Peyer's patch (tissue), 4 donors: ENCODE measurements around the gene MREG. TPM values are rescaled to one million over a fixed set of nuclear protein-coding genes. Genes with fewer than 3 reads are reported as not detected.

Experiments used
- DNase-seq, 3 donors: peaks; one replicate each; pipeline ENCODE4 v3.0.0-alpha.2; 2017 to 2019
- H3K27ac ChIP-seq, 4 donors: fragments of 200-600 bp; sonication (generic); one replicate each; pipeline ENCODE4 v1.5.1; 2016 to 2019
- H3K27me3 ChIP-seq, 2 donors: fragments of 200-600 bp; sonication (generic); one replicate each; pipeline ENCODE4 v1.5.1; 2019
- H3K36me3 ChIP-seq, 3 donors: fragments of 200-600 bp; sonication (generic); one replicate each; pipeline ENCODE4 v1.5.1; 2016 to 2019
- H3K4me1 ChIP-seq, 4 donors: fragments of 200-600 bp; sonication (generic); one replicate each; pipeline ENCODE4 v1.5.1; 2016 to 2019
- H3K4me3 ChIP-seq, 4 donors: fragments of 200-600 bp; sonication (generic); 1 replicate in 3 of 4; 2 replicates in 1 of 4; pipeline ENCODE4 v1.5.1; 2016 to 2019; ENCODE audit warnings: mild to moderate bottlenecking in 1 of 4
- H3K9me3 ChIP-seq, 4 donors: fragments of 200-600 bp; sonication (generic); one replicate each; pipeline ENCODE4 v1.5.1; 2016 to 2019; ENCODE audit warnings: mild to moderate bottlenecking in 1 of 4
- CTCF ChIP-seq, 6 experiments: fragments of 450-650 bp in 4 of 6; fragments of 200-600 bp in 2 of 6; sonication (generic) in 1 of 6; IDR thresholded peaks; one replicate each; pipeline ENCODE4 v1.5.1; 2017 to 2019; ENCODE audit warnings: antibody characterized with exemption in 6 of 6, mild to moderate bottlenecking in 3 of 6, moderate library complexity in 1 of 6
- POLR2A ChIP-seq, 2 donors: fragments of 450-650 bp; IDR thresholded peaks; one replicate each; pipeline ENCODE4 v1.5.1; 2017; ENCODE audit warnings: antibody characterized with exemption in 2 of 2, mild to moderate bottlenecking in 2 of 2, moderate library complexity in 2 of 2
- total RNA-seq, 4 donors: library from RNA; depleted of rRNA; stranded (reverse); fragments of >200 nt; gene quantifications; one replicate each; pipeline ENCODE4 v1.1.0, GENCODE V29; 2016

Gene MREG
- total RNA-seq, 4 donors from 2014 or later: 6.2 to 10.7 (median 7.2) TPM

- Histone ChIP-seq H3K27me3 (no peaks in the 10 kb centered on the region), H3K27ac (no peak overlapping the region), H3K4me3 (no peak overlapping the region), H3K4me1 (no peaks in the 10 kb centered on the region), H3K36me3 (peaks cover 0 to 55% (median 0%) of the 10 kb centered on the region in 3 donors), H3K9me3 (no peaks in the 10 kb centered on the region)
- TF ChIP-seq CTCF (IDR thresholded peaks at IDR 0.05) (no peak), POLR2A (IDR thresholded peaks at IDR 0.05) (no peak)
- no peak for DNase-seq
These were observed 30.6 kb upstream of the MREG start for GRCh38 chr2:216043949-216044348.

- Histone ChIP-seq H3K27me3 (no peaks in the 10 kb centered on the region), H3K36me3 (peaks cover 0 to 55% (median 0%) of the 10 kb centered on the region in 3 donors), H3K4me3 (no peak overlapping the region), H3K27ac (no peak overlapping the region), H3K9me3 (no peaks in the 10 kb centered on the region), H3K4me1 (no peaks in the 10 kb centered on the region)
- TF ChIP-seq POLR2A (IDR thresholded peaks at IDR 0.05) (no peak), CTCF (IDR thresholded peaks at IDR 0.05) (no peak)
- DNase-seq: no peak
These were observed 28.1 kb upstream of the MREG start for GRCh38 chr2:216041438-216041837.

GRCh38 chr2:216039918-216040317, 26.6 kb upstream of the MREG start:
- H3K27ac ChIP-seq: no peak overlapping the region
- no peaks in the 10 kb centered on the region for H3K27me3 ChIP-seq
- TF ChIP-seq POLR2A (IDR thresholded peaks at IDR 0.05): no peak
- no peak for TF ChIP-seq CTCF (IDR thresholded peaks at IDR 0.05)
- H3K4me3 ChIP-seq: no peak overlapping the region
- DNase-seq: no peak
- H3K4me1 ChIP-seq: no peaks in the 10 kb centered on the region
- H3K36me3 ChIP-seq: peaks cover 0 to 53% (median 0%) of the 10 kb centered on the region in 3 donors
- H3K9me3 ChIP-seq: no peaks in the 10 kb centered on the region

- no peaks in the 10 kb centered on the region for H3K9me3 ChIP-seq
- no peaks in the 10 kb centered on the region for H3K27me3 ChIP-seq
- TF ChIP-seq POLR2A (IDR thresholded peaks at IDR 0.05) (no peak), CTCF (IDR thresholded peaks at IDR 0.05) (peak; percentile 76 to 88 (median 84))
- no peak overlapping the region for H3K4me3 ChIP-seq
- DNase-seq: peak; percentile 70 to 91 (median 75)
- H3K27ac ChIP-seq: no peak overlapping the region
- peaks cover 0 to 21% (median 0%) of the 10 kb centered on the region in 3 donors for H3K36me3 ChIP-seq
- no peaks in the 10 kb centered on the region for H3K4me1 ChIP-seq
These were observed 20.7 kb upstream of the MREG start for GRCh38 chr2:216034065-216034464.

GRCh38 chr2:216033403-216033802, 20.1 kb upstream of the MREG start:
- TF ChIP-seq CTCF (IDR thresholded peaks at IDR 0.05): no peak
- no peak for TF ChIP-seq POLR2A (IDR thresholded peaks at IDR 0.05)
- Histone ChIP-seq H3K27ac (no peak overlapping the region), H3K36me3 (peaks cover 0 to 22% (median 0%) of the 10 kb centered on the region in 3 donors), H3K27me3 (no peaks in the 10 kb centered on the region), H3K9me3 (no peaks in the 10 kb centered on the region), H3K4me1 (no peaks in the 10 kb centered on the region), H3K4me3 (no peak overlapping the region)
- DNase-seq: no peak
